Measurements from ENCODE around the gene CCDC142.

- TF ChIP-seq POLR2A (IDR thresholded peaks at IDR 0.05) (no peak), CTCF (IDR thresholded peaks at IDR 0.05) (no peak)
These were observed 42.3 kb upstream of the CCDC142 start for GRCh38 chr2:74524955-74525716.

All from stomach (tissue), 4 donors.